T-helper 2 cell treated with Interferon-gamma antibody and Interleukin-4, amounts not matched to agents 5 μg/mL and 100 μg/mL, for 36 hours (primary cell): ENCODE results near the gene CEP112.
A peak's percentile ranks its signal among the peaks of the same experiment; 100 is the strongest.

Experiments
- DNase-seq: peaks from one replicate; pipeline ENCODE4 v3.0.0; 2021; ENCODE audit warnings: low spot score
- H3K27ac Mint-ChIP-seq: one replicate; pipeline ENCODE4 v1.8.0; 2021; ENCODE audit warnings: mild to moderate bottlenecking, mixed read lengths
- H3K27me3 Mint-ChIP-seq: one replicate; pipeline ENCODE4 v1.8.0; 2021; ENCODE audit warnings: low read depth, mixed read lengths
- H3K36me3 Mint-ChIP-seq: one replicate; pipeline ENCODE4 v1.8.0; 2021; ENCODE audit warnings: low read depth, mixed read lengths
- H3K4me1 Mint-ChIP-seq: one replicate; pipeline ENCODE4 v1.8.0; 2021; ENCODE audit warnings: low read depth, mixed read lengths
- H3K4me3 Mint-ChIP-seq: one replicate; pipeline ENCODE4 v1.8.0; 2022; ENCODE audit warnings: mild to moderate bottlenecking, moderate library complexity, mixed read lengths
- H3K9me3 Mint-ChIP-seq: one replicate; pipeline ENCODE4 v1.8.0; 2021; ENCODE audit warnings: mixed read lengths

Gene CEP112

GRCh38 chr17:65762973-65763372, 429.0 kb downstream of the CEP112 start:
- Mint-ChIP-seq H3K4me1 (no peaks in the 10 kb centered on the region), H3K27me3 (peaks cover 17% of the 10 kb centered on the region), H3K4me3 (no peak overlapping the region), H3K27ac (no peak overlapping the region), H3K9me3 (no peaks in the 10 kb centered on the region), H3K36me3 (no peaks in the 10 kb centered on the region)
- DNase-seq = no peak

GRCh38 chr17:65759532-65759931, 432.4 kb downstream of the CEP112 start:
- H3K9me3 Mint-ChIP-seq = no peaks in the 10 kb centered on the region
- no peak for DNase-seq
- no peaks in the 10 kb centered on the region for H3K4me1 Mint-ChIP-seq
- H3K4me3 Mint-ChIP-seq = no peak overlapping the region
- H3K27ac Mint-ChIP-seq = no peak overlapping the region
- H3K27me3 Mint-ChIP-seq = peaks cover 8% of the 10 kb centered on the region
- H3K36me3 Mint-ChIP-seq = no peaks in the 10 kb centered on the region

GRCh38 chr17:65756760-65757159, 435.2 kb downstream of the CEP112 start:
- Mint-ChIP-seq H3K27ac (no peak overlapping the region), H3K36me3 (no peaks in the 10 kb centered on the region), H3K4me3 (no peak overlapping the region), H3K9me3 (peaks cover 3% of the 10 kb centered on the region), H3K27me3 (no peaks in the 10 kb centered on the region), H3K4me1 (no peaks in the 10 kb centered on the region)
- DNase-seq = no peak

GRCh38 chr17:65755799-65756198, 436.1 kb downstream of the CEP112 start:
- Mint-ChIP-seq H3K9me3 (peaks cover 3% of the 10 kb centered on the region), H3K27ac (no peak overlapping the region), H3K27me3 (no peaks in the 10 kb centered on the region), H3K4me1 (peaks cover 1% of the 10 kb centered on the region), H3K36me3 (no peaks in the 10 kb centered on the region), H3K4me3 (no peak overlapping the region)
- no peak for DNase-seq

GRCh38 chr17:65754630-65755029, 437.3 kb downstream of the CEP112 start:
- H3K27ac Mint-ChIP-seq = no peak overlapping the region
- H3K27me3 Mint-ChIP-seq = no peaks in the 10 kb centered on the region
- peaks cover 3% of the 10 kb centered on the region for H3K9me3 Mint-ChIP-seq
- no peaks in the 10 kb centered on the region for H3K36me3 Mint-ChIP-seq
- DNase-seq = no peak
- H3K4me3 Mint-ChIP-seq = no peak overlapping the region
- peaks cover 5% of the 10 kb centered on the region for H3K4me1 Mint-ChIP-seq

GRCh38 chr17:65754081-65754480, 437.9 kb downstream of the CEP112 start:
- Mint-ChIP-seq H3K27ac (no peak overlapping the region), H3K9me3 (peaks cover 3% of the 10 kb centered on the region), H3K4me3 (no peak overlapping the region), H3K36me3 (no peaks in the 10 kb centered on the region), H3K4me1 (peaks cover 5% of the 10 kb centered on the region), H3K27me3 (no peaks in the 10 kb centered on the region)
- no peak for DNase-seq

DNA sequence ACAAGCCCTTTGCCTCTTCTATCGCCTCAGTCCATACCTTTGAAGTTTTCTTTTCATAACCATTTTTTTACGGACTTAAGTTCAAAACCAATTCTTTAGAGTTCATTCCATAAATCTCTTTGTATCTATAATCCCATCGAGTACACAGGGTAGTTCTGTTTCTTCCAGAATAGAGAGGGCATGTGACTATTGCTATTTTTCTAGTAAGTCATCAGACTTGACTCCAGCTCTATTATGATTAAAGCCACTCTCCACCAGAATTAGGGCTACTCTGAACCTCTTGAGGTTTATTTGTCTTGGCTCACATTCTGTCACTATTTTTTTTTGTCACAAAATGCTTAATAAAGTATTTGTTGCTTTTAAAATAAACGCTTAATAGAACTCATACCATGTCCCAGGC, 438.6 kb downstream of the CEP112 start:
- Mint-ChIP-seq H3K4me3 (no peak overlapping the region), H3K4me1 (peaks cover 5% of the 10 kb centered on the region), H3K9me3 (peaks cover 3% of the 10 kb centered on the region), H3K27me3 (no peaks in the 10 kb centered on the region), H3K36me3 (no peaks in the 10 kb centered on the region), H3K27ac (no peak overlapping the region)
- DNase-seq = no peak

GRCh38 chr17:65751263-65751662, 440.7 kb downstream of the CEP112 start:
- Mint-ChIP-seq H3K9me3 (peaks cover 3% of the 10 kb centered on the region), H3K27ac (no peak overlapping the region), H3K4me3 (no peak overlapping the region), H3K4me1 (peaks cover 5% of the 10 kb centered on the region), H3K36me3 (no peaks in the 10 kb centered on the region), H3K27me3 (no peaks in the 10 kb centered on the region)
- no peak for DNase-seq

DNA sequence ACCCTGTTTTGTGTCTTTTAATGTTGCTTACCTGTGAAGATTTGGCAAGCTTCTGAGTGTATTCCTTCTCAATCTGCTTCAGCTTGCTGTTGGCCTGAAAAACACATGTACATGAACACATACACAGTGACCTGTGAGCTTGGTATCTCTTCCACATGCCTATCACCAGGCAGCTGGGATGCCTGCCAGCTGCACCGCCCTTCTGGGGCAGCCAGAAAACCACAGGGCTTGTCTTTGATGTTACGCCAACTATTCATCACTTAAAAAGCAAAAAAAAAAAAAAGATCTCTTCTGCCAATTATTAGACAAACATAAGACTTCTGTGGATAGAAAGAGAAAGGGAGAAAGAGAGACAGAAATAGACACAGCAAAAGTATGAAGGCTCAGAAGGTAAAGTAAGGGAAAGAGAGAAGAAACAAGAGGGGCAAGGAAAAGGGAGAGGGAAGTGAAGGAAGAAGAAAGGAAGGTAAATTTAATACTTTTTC, 441.3 kb downstream of the CEP112 start:
- Mint-ChIP-seq H3K27me3 (no peaks in the 10 kb centered on the region), H3K36me3 (no peaks in the 10 kb centered on the region), H3K4me3 (peak overlapping the region; percentile 31), H3K9me3 (peaks cover 3% of the 10 kb centered on the region), H3K4me1 (peaks cover 5% of the 10 kb centered on the region), H3K27ac (peak overlapping the region; percentile 3)
- no peak for DNase-seq

DNA sequence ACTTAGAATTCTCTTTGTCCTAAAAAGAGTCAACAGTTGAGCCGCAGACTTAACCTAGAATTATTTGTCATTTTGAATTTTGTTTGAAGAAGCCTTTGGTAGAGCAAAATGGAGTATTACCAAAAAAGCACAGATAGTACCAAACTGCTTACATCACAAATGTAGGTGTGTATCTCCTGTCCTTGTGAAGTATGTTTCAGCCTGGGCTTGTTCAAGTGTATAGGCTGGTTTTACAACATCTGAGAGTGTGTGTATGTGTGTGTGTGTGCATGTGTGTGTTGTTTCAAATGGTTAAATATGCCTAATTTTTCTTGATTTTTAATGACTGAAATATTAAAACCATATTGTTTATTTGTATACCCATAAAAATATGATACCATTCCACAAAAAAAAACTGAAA, 441.8 kb downstream of the CEP112 start:
- Mint-ChIP-seq H3K36me3 (no peaks in the 10 kb centered on the region), H3K9me3 (peaks cover 3% of the 10 kb centered on the region), H3K4me3 (no peak overlapping the region), H3K4me1 (peaks cover 5% of the 10 kb centered on the region), H3K27ac (no peak overlapping the region), H3K27me3 (no peaks in the 10 kb centered on the region)
- DNase-seq = no peak

- H3K27me3 Mint-ChIP-seq = no peaks in the 10 kb centered on the region
- no peaks in the 10 kb centered on the region for H3K36me3 Mint-ChIP-seq
- no peak for DNase-seq
- H3K27ac Mint-ChIP-seq = no peak overlapping the region
- peaks cover 5% of the 10 kb centered on the region for H3K4me1 Mint-ChIP-seq
- H3K4me3 Mint-ChIP-seq = no peak overlapping the region
- peaks cover 3% of the 10 kb centered on the region for H3K9me3 Mint-ChIP-seq
Measured at GRCh38 chr17:65749479-65749878, 442.5 kb downstream of the CEP112 start.

DNA sequence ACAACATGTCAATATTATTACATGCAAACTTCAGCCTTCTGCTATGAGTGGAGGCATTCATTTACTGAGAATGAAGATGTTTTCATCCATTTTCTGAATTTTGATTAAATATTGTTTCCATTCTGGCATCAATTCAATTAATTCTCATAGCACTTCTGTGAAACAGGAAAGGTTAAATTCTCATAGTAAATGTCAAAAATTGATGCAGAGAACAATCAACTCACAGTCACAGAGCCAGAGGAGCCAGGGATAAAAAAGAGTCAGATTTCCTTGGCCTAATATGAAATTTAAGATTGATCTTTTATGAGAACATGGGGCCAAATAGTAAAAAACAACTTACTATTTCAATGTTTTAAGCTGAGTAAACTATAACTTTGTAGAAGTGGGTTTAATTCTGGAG, 446.7 kb downstream of the CEP112 start:
- H3K9me3 Mint-ChIP-seq = no peaks in the 10 kb centered on the region
- no peak overlapping the region for H3K27ac Mint-ChIP-seq
- peaks cover 12% of the 10 kb centered on the region for H3K4me1 Mint-ChIP-seq

GRCh38 chr17:65743308-65743655, 448.7 kb downstream of the CEP112 start:
- no peak overlapping the region for H3K27ac Mint-ChIP-seq
- DNase-seq = no peak
- peaks cover 12% of the 10 kb centered on the region for H3K4me1 Mint-ChIP-seq
- H3K27me3 Mint-ChIP-seq = no peaks in the 10 kb centered on the region
- H3K4me3 Mint-ChIP-seq = no peak overlapping the region
- H3K9me3 Mint-ChIP-seq = no peaks in the 10 kb centered on the region
- no peaks in the 10 kb centered on the region for H3K36me3 Mint-ChIP-seq

More for the DNA sequence above, 446.7 kb downstream of the CEP112 start:
- Mint-ChIP-seq H3K4me3 (no peak overlapping the region), H3K36me3 (no peaks in the 10 kb centered on the region), H3K27me3 (no peaks in the 10 kb centered on the region)
- no peak for DNase-seq

DNA sequence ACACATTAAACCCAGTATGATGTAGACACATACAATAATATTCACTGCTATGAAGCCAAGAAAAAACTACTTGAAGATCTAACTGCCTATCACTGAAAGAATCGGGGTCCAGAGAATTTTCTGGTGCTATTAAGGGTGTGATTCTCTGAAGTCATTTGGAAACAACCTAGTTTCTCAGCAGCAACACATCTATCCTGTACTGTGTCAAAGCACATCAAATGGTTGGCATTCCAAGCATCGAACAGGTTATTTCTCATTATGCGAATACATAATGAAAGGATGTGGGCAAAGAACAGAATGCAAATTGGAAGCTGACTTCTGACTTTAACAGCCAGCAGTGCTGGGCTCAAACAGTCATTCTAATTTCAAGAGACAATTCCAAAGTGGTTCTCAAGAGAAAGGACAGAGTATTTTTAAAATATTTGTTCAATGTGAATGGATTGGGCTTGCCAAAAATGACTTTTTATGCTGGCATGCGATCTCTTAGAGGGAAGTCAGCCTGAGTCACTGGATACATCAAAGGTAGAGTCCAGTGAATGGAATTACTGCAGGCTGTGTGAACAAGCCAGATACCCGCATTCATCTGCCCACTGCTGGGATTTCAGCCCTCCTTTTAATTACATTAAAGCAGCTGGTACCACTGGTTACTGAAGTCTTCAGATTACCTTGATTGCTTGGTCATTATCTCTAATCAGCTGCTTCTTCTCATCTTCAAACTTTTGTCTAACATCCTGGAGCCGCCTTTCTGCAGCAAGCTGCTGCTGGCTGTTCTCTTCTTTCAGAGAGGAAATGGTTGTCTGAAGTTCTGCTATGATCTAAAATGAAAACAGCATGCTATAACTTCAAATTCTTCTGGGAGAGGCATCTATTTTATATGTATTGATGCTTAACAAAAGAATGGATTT, 449.3 kb downstream of the CEP112 start:
- Mint-ChIP-seq H3K27ac (no peak overlapping the region), H3K4me3 (no peak overlapping the region), H3K36me3 (no peaks in the 10 kb centered on the region), H3K4me1 (peaks cover 12% of the 10 kb centered on the region), H3K9me3 (no peaks in the 10 kb centered on the region), H3K27me3 (no peaks in the 10 kb centered on the region)
- DNase-seq = no peak

DNA sequence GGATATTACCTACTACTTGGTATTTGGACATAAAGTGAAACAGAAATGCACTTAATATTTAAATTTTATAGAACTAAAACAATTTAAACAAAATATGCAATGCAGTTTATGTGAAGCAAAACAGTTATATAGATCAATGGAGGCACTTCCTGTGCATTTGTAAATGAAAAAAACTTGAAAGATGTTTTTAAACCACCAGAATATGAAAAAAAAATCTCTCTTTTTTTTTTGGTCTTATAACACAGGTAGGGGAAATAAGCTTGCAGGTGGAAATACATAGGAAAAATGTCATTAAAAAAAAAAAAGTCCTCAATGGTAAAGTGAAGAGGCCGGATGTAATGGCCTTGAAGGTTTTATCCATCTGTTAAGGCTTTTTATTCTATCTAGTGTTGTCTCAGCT, 450.2 kb downstream of the CEP112 start:
- DNase-seq = no peak
- Mint-ChIP-seq H3K4me1 (peaks cover 12% of the 10 kb centered on the region), H3K9me3 (no peaks in the 10 kb centered on the region), H3K36me3 (no peaks in the 10 kb centered on the region), H3K27me3 (no peaks in the 10 kb centered on the region), H3K4me3 (no peak overlapping the region), H3K27ac (no peak overlapping the region)
